Activated CD8-positive, alpha-beta T cell treated with anti-CD3 and anti-CD28 coated beads for 36 hours (primary cell): ENCODE results near the gene DDC. TPM values are rescaled to one million over a fixed set of nuclear protein-coding genes. Genes with fewer than 3 reads are reported as not detected.

Experiments used
- ATAC-seq: fragments of 200-7000 bp; cut with Tn5 transposase; one replicate; pipeline ENCODE4 v1.10.0; 2021; ENCODE audit warnings: mild to moderate bottlenecking, moderate library complexity
- CTCF ChIA-PET: fragments of 350-600 bp; sonication (Branson Sonifier 250); formaldehyde crosslinking; loops from one replicate; lab custom pipeline; 2021; ENCODE audit warnings: antibody characterized with exemption; lab: Charles Lee
- POLR2A ChIA-PET: fragments of 350-600 bp; sonication (Branson Sonifier 250); formaldehyde crosslinking; loops from one replicate; lab custom pipeline; 2021; ENCODE audit warnings: antibody characterized with exemption; lab: Charles Lee
- DNase-seq: peaks from one replicate; pipeline ENCODE4 v3.0.0-alpha.2; 2020
- H3K27ac Mint-ChIP-seq: one replicate; pipeline ENCODE4 v1.8.0; 2021; ENCODE audit warnings: mild to moderate bottlenecking, mixed read lengths
- H3K27me3 Mint-ChIP-seq: one replicate; pipeline ENCODE4 v1.8.0; 2021; ENCODE audit warnings: mixed read lengths
- H3K36me3 Mint-ChIP-seq: one replicate; pipeline ENCODE4 v1.8.0; 2021; ENCODE audit warnings: low read depth, mixed read lengths
- H3K4me1 Mint-ChIP-seq: one replicate; pipeline ENCODE4 v1.8.0; 2021; ENCODE audit warnings: low read depth, mixed read lengths
- H3K4me3 Mint-ChIP-seq: one replicate; pipeline ENCODE4 v1.8.0; 2021; ENCODE audit warnings: mild to moderate bottlenecking, moderate library complexity, mixed read lengths
- H3K9me3 Mint-ChIP-seq: one replicate; pipeline ENCODE4 v1.8.0; 2021; ENCODE audit warnings: mixed read lengths
- intact Hi-C: fragments of 100-400 bp; cut with micrococcal nuclease; formaldehyde crosslinking; loops from one replicate; pipeline ENCODE4 v1.10.0; 2022
- total RNA-seq, 2 experiments: library from RNA; stranded (reverse); gene quantifications; one replicate each; pipeline ENCODE4 v1.2.3, GENCODE V29; 2021
- TF ChIP-seq, protein P1 (sequence below): fragments of 200-600 bp; IDR thresholded peaks from one replicate; pipeline ENCODE4 v1.8.0; 2022; ENCODE audit warnings: antibody characterized with exemption, mild to moderate bottlenecking

The DDC gene
- total RNA-seq, 2 experiments from 2014 or later = 0.36 to 1.2 TPM

DNA sequence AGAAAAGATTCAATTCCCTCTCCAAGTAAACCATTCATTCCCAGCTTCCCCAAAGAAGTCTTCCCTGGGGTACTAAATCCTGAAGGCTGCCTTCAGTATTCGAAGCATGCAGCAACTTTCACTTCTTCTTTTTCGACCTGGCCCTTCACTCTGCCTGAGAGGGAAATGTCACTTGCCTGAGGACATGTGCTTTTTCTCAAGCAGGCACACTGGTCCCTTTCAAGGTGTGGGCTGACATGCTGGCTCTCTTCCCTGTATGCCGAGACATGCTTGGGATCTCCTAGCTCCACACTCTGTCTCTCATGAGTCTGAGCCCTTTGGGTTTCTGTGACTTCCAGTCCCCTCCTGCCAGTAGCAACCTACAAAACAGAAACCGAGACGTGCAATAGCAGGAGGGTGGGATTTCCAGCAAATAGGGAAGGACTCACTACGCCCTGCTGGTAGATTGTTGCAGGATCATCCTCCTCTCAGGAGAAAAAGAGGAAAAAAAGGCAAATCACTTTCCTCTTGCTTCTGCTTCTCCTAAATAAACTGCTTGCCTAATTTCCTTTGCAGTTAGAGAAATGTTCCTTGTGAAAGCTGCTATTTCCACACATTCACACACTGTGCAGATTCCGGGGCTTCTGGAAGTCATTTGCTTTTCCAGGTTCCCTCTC lies 148.6 kb downstream of the DDC start:
- DNase-seq (no peak), ATAC-seq (no peak)
- TF ChIP-seq, protein P1, sequence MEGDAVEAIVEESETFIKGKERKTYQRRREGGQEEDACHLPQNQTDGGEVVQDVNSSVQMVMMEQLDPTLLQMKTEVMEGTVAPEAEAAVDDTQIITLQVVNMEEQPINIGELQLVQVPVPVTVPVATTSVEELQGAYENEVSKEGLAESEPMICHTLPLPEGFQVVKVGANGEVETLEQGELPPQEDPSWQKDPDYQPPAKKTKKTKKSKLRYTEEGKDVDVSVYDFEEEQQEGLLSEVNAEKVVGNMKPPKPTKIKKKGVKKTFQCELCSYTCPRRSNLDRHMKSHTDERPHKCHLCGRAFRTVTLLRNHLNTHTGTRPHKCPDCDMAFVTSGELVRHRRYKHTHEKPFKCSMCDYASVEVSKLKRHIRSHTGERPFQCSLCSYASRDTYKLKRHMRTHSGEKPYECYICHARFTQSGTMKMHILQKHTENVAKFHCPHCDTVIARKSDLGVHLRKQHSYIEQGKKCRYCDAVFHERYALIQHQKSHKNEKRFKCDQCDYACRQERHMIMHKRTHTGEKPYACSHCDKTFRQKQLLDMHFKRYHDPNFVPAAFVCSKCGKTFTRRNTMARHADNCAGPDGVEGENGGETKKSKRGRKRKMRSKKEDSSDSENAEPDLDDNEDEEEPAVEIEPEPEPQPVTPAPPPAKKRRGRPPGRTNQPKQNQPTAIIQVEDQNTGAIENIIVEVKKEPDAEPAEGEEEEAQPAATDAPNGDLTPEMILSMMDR = no peak
- Mint-ChIP-seq H3K4me1 (peaks cover 32% of the 10 kb centered on the region), H3K27me3 (no peaks in the 10 kb centered on the region), H3K9me3 (no peaks in the 10 kb centered on the region), H3K36me3 (no peaks in the 10 kb centered on the region), H3K27ac (peak overlapping the region; percentile 75), H3K4me3 (peak overlapping the region; percentile 47)
- intact Hi-C loops = loop anchor here (5.0 kb wide), 2 partner anchors 209 to 324 kb away; partner anchors contain the start of gene ZPBP
- CTCF ChIA-PET = interaction anchor here (0.7 to 7.6 kb wide), 28 partner anchors 10 to 335 kb away, joined by 3 to 108 read pairs (median 10); partner anchors contain the start of gene ZPBP
- POLR2A ChIA-PET = interaction anchor here (0.7 to 3.6 kb wide), 5 partner anchors 11 to 710 kb away, joined by 3 to 12 read pairs (median 4); no protein-coding TSS in a partner anchor

GRCh38 chr7:50415844-50416364 lies 149.3 kb downstream of the DDC start:
- intact Hi-C loops = loop anchor here (5.0 kb wide), 2 partner anchors 209 to 324 kb away; partner anchors contain the start of gene ZPBP
- H3K9me3 Mint-ChIP-seq = no peaks in the 10 kb centered on the region
- CTCF ChIA-PET = interaction anchor here (0.8 to 7.6 kb wide), 15 partner anchors 9 to 322 kb away, joined by 3 to 108 read pairs (median 4); partner anchors contain the start of gene ZPBP
- peak overlapping the region; percentile 47 for H3K4me3 Mint-ChIP-seq
- H3K4me1 Mint-ChIP-seq = peaks cover 39% of the 10 kb centered on the region
- ATAC-seq (peak; percentile 56), DNase-seq (peak; percentile 44)
- POLR2A ChIA-PET = interaction anchor here (1.0 to 3.6 kb wide), 2 partner anchors 10 to 23 kb away, joined by 3 to 12 read pairs; no protein-coding TSS in a partner anchor
- H3K27ac Mint-ChIP-seq = peak overlapping the region; percentile 75
- TF ChIP-seq, protein P1 = no peak
- no peaks in the 10 kb centered on the region for H3K27me3 Mint-ChIP-seq
- no peaks in the 10 kb centered on the region for H3K36me3 Mint-ChIP-seq

DNA sequence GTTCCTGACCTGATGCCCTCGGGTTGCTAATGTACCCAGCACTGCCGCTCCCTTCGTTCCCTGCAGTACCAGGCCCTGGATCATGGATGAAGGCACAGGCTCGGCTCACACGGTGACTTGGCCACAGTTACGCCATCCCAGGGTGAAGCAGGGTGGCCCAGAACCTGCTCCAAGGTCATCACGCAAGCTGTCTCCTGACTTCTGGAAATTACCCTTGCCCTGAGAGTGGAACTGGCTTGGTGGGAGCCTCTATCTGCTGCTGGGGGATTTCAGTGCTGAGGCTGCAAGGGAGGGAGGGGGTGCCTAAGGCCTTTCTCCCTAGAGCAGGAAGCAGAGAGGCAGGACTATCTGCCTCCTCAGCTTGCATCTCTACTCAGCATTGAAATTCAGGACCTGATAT lies 151.6 kb downstream of the DDC start:
- H3K4me1 Mint-ChIP-seq = peaks cover 60% of the 10 kb centered on the region
- CTCF ChIA-PET = interaction anchor here (1.5 to 1.6 kb wide), 2 partner anchors 45 to 208 kb away, joined by 3 to 8 read pairs; no protein-coding TSS in a partner anchor
- TF ChIP-seq, protein P1 = no peak

GRCh38 chr7:50412973-50413372 lies 152.2 kb downstream of the DDC start:
- ChIA-PET CTCF (interaction anchor here (1.5 to 1.6 kb wide), 2 partner anchors 44 to 207 kb away, joined by 3 to 8 read pairs; no protein-coding TSS in a partner anchor), POLR2A (interaction anchor here (0.8 to 2.0 kb wide), 4 partner anchors 11 to 100 kb away, joined by 3 to 7 read pairs (median 3); no protein-coding TSS in a partner anchor)
- Mint-ChIP-seq H3K36me3 (no peaks in the 10 kb centered on the region), H3K4me1 (peaks cover 65% of the 10 kb centered on the region), H3K27ac (peak overlapping the region; percentile 5), H3K9me3 (no peaks in the 10 kb centered on the region), H3K27me3 (no peaks in the 10 kb centered on the region), H3K4me3 (no peak overlapping the region)
- ATAC-seq (no peak), DNase-seq (no peak)
- TF ChIP-seq, protein P1 = no peak
- intact Hi-C loops = no loop called here

More for the DNA sequence above, 151.6 kb downstream of the DDC start:
- H3K36me3 Mint-ChIP-seq = no peaks in the 10 kb centered on the region
- H3K27me3 Mint-ChIP-seq = no peaks in the 10 kb centered on the region
- H3K27ac Mint-ChIP-seq = no peak overlapping the region
- intact Hi-C loops = no loop called here
- no peaks in the 10 kb centered on the region for H3K9me3 Mint-ChIP-seq
- ATAC-seq = no peak
- DNase-seq = no peak
- POLR2A ChIA-PET = interaction anchor here (0.8 to 1.5 kb wide), 3 partner anchors 15 to 49 kb away, joined by 3 to 4 read pairs (median 3); no protein-coding TSS in a partner anchor
- no peak overlapping the region for H3K4me3 Mint-ChIP-seq
